SU-DHL-6 (cell line): ENCODE results near the gene SLC24A5.

Experiments
- H2AFZ ChIP-seq: fragments of 200-600 bp; sonication (generic); 2 replicates; pipeline ENCODE4 v1.6.1; 2014; ENCODE audit warnings: low read depth, mild to moderate bottlenecking, moderate library complexity, mixed read lengths, antibody characterized with exemption, low read length; ENCODE audit not compliant: severe bottlenecking
- H3F3A ChIP-seq: fragments of 200-600 bp; shearing (Covaris generic); 2 replicates; pipeline ENCODE4 v1.6.0; 2016; ENCODE audit warnings: antibody characterized with exemption, mild to moderate bottlenecking; ENCODE audit not compliant: insufficient read depth
- H3K27ac ChIP-seq: fragments of 200-600 bp; sonication (generic); 2 replicates; pipeline ENCODE4 v1.5.1; 2016; ENCODE audit warnings: low read depth, mild to moderate bottlenecking, low read length, moderate library complexity, mixed read lengths
- H3K27me3 ChIP-seq: fragments of 200-600 bp; sonication (generic), shearing (Covaris generic); 2 replicates; pipeline ENCODE4 v1.6.0; 2014; ENCODE audit warnings: mild to moderate bottlenecking, low read length
- H3K36me3 ChIP-seq: fragments of 200-600 bp; sonication (generic); 2 replicates; pipeline ENCODE4 v1.6.1; 2014; ENCODE audit warnings: mild to moderate bottlenecking, low read length, mixed read lengths
- H3K4me2 ChIP-seq: fragments of 300-600, 200-600 bp; shearing (Covaris generic), sonication (generic); 2 replicates; pipeline ENCODE4 v1.6.0; 2014; ENCODE audit warnings: low read length, low read depth, mild to moderate bottlenecking; ENCODE audit not compliant: poor library complexity, severe bottlenecking
- H3K4me3 ChIP-seq: fragments of 200-600 bp; sonication (generic); 2 replicates; pipeline ENCODE4 v1.5.1; 2014; ENCODE audit warnings: antibody characterized with exemption, low read length, mild to moderate bottlenecking, mixed read lengths; ENCODE audit not compliant: insufficient read depth, poor library complexity, severe bottlenecking
- H3K79me2 ChIP-seq: fragments of 200-600 bp; sonication (generic); 2 replicates; pipeline ENCODE4 v1.6.1; 2014; ENCODE audit warnings: mild to moderate bottlenecking, low read length, moderate library complexity; ENCODE audit not compliant: insufficient read depth
- H3K9ac ChIP-seq: fragments of 200-600 bp; sonication (generic); 2 replicates; pipeline ENCODE4 v1.7.0; 2014; ENCODE audit warnings: mild to moderate bottlenecking, low read length
- H3K9me2 ChIP-seq: fragments of 200-600 bp; sonication (generic); replicated peaks from 2 replicates; pipeline ENCODE4 v1.6.1; 2014; ENCODE audit warnings: low read length; ENCODE audit not compliant: insufficient read depth
- H3K9me3 ChIP-seq: fragments of 200-600 bp; sonication (generic); 2 replicates; pipeline ENCODE4 v1.6.1; 2014; ENCODE audit warnings: low read length, mixed read lengths; ENCODE audit not compliant: insufficient read depth
- H4K20me1 ChIP-seq: fragments of 200-600 bp; sonication (generic); 2 replicates; pipeline ENCODE4 v1.6.1; 2014; ENCODE audit warnings: low read depth, mild to moderate bottlenecking, antibody characterized with exemption, low read length, moderate library complexity, mixed read lengths
- EZH2phosphoT487 ChIP-seq: fragments of 200-600 bp; sonication (generic), shearing (Covaris generic); conservative IDR thresholded peaks from 2 replicates; pipeline ENCODE4 v1.6.1; 2018; ENCODE audit warnings: mild to moderate bottlenecking, antibody characterized with exemption, low read length, moderate library complexity, mixed read lengths
- TF ChIP-seq, protein P1 (sequence below): fragments of 200-600 bp; sonication (generic); IDR thresholded peaks from one replicate; pipeline ENCODE4 v1.5.1; 2017; ENCODE audit warnings: antibody characterized with exemption, mild to moderate bottlenecking, low read length, moderate library complexity; ENCODE audit not compliant: insufficient read depth, poor library complexity, severe bottlenecking

The SLC24A5 gene

DNA sequence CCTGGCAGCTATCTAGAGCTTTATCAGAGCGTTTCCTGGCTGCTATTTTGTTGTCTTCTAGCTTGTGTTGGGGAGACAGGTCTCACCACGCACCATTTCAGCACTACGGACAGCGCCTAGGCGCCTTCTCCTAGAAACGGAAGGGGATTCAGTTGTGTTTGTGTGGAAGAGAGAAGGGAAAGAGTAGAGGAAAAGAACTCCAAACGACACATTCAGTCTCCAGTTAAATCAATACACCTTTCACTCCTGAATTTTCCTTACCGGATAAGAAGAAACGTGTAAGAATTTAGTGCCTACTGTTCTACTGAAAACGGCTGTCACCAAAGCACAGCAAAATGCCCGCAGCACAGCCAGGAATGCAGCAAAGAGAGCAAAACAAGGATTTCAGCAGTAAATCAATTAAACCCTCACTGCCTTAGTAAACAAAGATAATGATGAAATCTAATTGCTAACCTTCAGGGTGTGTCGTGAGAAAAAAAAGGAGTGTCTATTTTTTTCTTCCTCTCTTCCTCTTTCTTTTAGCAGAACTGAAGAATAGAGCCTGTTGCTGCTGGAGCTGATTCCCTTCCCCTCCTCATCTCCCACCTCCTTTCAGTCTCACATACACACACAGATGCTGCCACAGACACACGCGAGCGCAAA lies 70.3 kb downstream of the SLC24A5 start:
- no peaks in the 10 kb centered on the region for H3K36me3 ChIP-seq
- no peak for TF ChIP-seq EZH2phosphoT487
- TF ChIP-seq, protein P1, sequence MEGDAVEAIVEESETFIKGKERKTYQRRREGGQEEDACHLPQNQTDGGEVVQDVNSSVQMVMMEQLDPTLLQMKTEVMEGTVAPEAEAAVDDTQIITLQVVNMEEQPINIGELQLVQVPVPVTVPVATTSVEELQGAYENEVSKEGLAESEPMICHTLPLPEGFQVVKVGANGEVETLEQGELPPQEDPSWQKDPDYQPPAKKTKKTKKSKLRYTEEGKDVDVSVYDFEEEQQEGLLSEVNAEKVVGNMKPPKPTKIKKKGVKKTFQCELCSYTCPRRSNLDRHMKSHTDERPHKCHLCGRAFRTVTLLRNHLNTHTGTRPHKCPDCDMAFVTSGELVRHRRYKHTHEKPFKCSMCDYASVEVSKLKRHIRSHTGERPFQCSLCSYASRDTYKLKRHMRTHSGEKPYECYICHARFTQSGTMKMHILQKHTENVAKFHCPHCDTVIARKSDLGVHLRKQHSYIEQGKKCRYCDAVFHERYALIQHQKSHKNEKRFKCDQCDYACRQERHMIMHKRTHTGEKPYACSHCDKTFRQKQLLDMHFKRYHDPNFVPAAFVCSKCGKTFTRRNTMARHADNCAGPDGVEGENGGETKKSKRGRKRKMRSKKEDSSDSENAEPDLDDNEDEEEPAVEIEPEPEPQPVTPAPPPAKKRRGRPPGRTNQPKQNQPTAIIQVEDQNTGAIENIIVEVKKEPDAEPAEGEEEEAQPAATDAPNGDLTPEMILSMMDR: no peak
- no peaks in the 10 kb centered on the region for H3K9me2 ChIP-seq
- no peaks in the 10 kb centered on the region for H3K9me3 ChIP-seq
- no peaks in the 10 kb centered on the region for H3K27me3 ChIP-seq
- H3K79me2 ChIP-seq: no peaks in the 10 kb centered on the region
- H3K4me2 ChIP-seq: no peak overlapping the region
- no peak overlapping the region for H3K4me3 ChIP-seq
- H2AFZ ChIP-seq: no peak overlapping the region
- H4K20me1 ChIP-seq: no peaks in the 10 kb centered on the region
- H3K27ac ChIP-seq: no peak overlapping the region
- H3F3A ChIP-seq: no peaks in the 10 kb centered on the region
- no peak overlapping the region for H3K9ac ChIP-seq

DNA sequence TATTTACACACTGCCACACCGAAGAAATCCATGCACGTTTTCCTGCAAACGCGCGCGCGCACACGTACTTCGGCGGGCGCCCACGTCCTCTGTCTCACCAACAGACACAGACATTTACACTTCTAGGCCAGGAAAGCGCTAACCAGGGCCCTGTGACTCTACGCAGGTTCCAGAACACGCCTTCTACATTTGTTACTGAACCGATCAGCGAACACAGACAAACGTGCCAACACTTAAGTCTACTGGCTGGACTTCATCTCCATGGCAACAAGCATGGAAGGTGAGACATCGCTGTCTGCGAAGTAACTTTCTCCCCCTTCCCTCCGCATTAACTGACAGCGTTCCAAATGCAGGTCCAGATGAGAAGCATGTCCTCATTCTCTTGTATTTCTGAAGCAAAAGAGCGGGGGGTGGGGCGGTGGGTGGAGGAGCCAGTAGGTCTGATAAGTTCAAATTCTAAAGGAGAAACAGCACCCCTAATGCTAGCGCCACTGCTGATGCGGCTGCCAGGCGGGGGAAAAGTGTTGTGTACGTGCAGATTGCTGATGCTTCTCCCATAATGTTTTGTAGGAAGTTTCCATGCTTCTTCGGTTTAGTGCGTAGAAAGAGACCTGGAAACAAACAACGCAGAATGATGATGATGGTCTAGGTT lies 70.9 kb downstream of the SLC24A5 start, which contains the start of gene CTXN2:
CTXN2 (plus strand) TSS at position 92 of the 652 bp plus-strand sequence. CDS start 9,636 bp downstream, outside the sequence.
- Histone ChIP-seq H2AFZ (no peak within 1 kb of the TSS), H3K79me2 (no peaks in the 10 kb centered on the region), H3F3A (no peaks in the 10 kb centered on the region), H3K4me2 (no peak within 1 kb of the TSS), H3K9me3 (no peaks in the 10 kb centered on the region), H3K27ac (no peak within 1 kb of the TSS), H3K27me3 (no peaks in the 10 kb centered on the region), H3K4me3 (no peak within 1 kb of the TSS), H3K9me2 (no peaks in the 10 kb centered on the region), H3K36me3 (no peaks in the 10 kb centered on the region), H4K20me1 (no peaks in the 10 kb centered on the region), H3K9ac (no peak within 1 kb of the TSS)
- TF ChIP-seq, protein P1: no peak
- no peak for TF ChIP-seq EZH2phosphoT487
